HG03103 (cell line): ENCODE results near the gene IFI30.
"Not testable (repeated sequence)": the region's sequence is repeated elsewhere in the genome, so short reads cannot be mapped to it uniquely, and the experiment has no call there.

Source experiments
- ATAC-seq: cut with Tn5 transposase; IDR thresholded peaks from one replicate; pipeline ENCODE4 v1.9.1; 2021; ENCODE audit warnings: low read depth; ENCODE audit not compliant: unreplicated experiment

Gene IFI30

DNA sequence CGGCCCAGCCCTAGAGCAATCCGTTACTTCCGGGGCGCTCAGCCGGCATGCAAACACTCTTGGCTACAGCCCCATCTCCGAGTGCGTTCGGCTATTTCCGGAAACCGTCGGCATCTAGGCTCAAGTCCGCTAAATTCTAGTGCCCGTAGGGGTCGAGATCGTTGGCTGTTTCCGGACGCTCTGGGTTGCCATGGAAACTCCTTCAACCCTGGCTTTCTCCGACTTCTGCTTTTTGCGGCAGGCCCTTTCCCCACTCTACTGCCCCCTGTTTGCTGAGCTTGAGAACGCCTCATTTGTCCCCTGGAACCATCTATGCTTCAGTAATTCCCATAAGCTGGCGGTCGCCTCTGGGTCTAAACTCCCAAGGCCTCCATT is 21.2 kb upstream of the IFI30 start:
- peak; percentile 59 for ATAC-seq

DNA sequence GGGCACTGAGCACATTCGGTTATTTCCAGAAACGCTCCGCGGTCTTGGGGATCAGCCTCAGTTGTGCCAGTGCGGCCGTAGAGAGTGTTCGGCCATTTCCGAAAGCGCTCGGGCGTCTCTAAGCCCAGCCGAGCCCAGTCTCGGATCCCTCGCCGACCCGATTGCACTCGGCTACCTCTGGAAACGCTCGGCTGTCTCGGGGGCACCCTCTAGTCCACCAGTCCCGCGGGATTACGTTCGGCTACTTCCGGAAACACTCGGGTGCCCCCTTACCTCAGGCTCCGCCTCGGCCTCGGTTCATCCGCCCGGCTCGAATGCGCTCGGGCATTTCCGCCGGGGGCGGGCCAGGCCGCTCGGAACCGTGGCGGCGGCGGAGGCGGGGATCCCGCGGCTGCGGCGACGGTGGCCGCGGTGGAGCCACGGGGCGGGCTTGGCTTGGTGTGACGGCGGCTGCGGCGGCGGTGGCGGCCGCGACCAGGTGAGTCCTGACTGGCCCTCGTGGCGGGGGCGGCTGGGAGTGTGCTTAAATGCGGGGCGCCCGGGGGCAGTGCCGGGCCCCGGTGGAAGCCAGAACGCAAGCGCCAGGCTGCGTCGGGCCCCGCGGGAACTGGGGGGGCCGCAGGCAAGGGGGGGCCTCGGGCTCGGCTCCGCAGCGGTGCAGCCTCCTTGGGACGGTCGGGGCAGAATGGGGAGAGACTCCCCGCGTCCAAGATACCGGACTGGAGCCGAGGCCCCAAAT is 20.6 kb upstream of the IFI30 start, which contains the start of gene PIK3R2:
Gene PIK3R2, plus strand, starts transcription at position 347 of the 739 bp plus-strand sequence. CDS start 2,717 bp downstream, outside the sequence.
- ATAC-seq: peak; percentile 64

- ATAC-seq: no peak
Observed at GRCh38 chr19:18153556-18154134, 20.0 kb upstream of the IFI30 start.

GRCh38 chr19:18155095-18156087 is 18.2 kb upstream of the IFI30 start:
- no peak for ATAC-seq

DNA sequence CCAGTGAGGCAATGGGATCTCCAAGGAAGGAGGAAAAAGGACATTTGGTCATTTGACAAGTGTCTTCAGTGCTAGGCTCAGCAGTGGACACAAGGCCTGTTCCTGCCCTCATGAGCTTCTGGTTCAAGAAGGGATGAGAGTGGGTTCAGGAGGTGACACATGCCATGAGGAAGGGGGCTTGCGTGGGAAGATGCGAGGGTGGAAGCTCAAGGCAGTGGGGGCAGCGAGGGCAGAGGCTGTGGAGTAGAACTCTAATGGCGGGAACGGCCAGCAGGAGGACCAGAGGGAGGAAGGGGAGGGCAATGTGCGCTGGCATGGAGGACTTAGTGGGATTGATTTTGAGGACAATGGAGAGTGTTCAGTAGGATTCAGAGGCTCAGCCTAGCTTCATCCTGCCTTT is 17.3 kb upstream of the IFI30 start:
- ATAC-seq: no peak

DNA sequence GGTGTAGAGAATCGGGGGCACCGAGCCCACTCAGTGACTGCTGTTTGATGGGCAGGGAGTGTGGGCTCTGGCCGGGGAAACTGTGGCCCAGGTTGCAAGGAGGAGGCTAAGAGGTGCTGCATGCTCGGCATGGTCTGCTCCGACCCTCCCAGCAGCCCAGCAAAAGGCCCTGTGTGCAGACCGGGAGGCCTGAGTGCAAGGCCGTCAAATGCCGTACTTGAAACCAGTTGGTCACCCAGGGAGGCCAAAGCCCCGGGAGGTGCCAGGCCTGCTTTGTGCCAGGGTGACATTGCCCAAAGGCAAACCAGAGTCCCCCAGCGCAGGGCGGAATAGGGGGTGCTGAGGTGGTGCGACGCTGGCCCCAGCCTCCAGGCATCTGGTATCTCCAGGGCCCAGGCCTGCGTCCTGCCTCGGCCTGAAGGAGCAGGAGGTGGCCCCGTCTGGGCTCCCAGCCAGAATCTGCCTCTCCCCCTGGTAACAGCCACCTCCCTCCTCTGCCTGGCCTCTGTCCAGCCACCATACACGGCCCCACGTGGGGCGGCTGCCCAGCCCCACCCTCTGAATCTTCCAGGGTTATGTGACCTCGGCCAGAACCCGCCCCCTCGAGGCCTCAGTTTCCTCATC is 16.7 kb upstream of the IFI30 start:
- ATAC-seq: no peak

DNA sequence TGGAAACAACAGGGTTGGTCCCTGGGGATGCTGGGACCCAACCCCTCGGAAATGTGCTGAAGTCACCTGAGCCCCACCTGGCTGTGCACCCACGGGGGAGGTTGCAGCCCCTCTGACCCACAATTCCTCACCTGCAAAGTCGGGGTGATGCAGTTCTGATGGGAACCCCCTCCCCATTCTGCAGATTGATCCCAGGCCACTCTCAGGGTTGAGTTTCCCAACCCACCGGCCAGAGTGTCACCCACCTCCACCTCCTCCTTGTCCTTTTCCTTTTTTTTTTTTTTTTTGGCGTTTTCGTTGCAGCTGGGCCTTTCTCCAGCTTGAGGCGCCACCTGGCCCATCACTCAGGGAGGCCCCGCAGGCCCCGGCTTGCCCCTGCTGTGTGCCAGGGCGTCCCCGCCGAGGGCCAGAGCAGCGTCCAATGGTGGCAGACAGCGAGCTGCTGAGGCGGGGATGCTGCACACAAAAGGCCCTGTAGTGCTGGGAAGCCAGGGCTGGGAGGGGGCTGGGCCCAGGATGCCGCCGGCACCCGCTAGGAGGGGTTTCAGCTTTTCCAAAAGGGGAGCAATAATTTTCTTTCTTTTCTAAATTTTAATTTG is 16.0 kb upstream of the IFI30 start:
- no peak for ATAC-seq

DNA sequence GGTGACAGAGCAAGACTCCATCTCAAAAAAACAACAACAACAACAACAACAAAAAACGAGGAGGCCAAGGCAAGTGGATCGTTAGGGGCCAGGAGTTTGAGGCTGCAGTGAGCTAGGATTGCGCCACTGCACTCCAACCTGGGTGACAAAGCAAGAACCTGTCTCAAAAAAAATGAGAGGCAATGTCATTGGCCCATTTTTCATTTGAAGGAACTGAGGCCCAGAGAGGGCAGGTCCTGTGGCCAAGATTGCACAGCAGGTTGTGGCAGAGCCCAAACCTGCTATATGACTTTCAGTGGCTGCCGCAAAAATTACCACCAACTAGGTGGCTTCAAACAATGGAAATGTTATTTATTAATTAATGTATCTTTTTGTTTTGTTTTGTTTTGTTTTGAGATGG is 15.1 kb upstream of the IFI30 start:
- ATAC-seq: no peak

GRCh38 chr19:18159059-18159616 is 14.5 kb upstream of the IFI30 start:
- ATAC-seq: not testable (repeated sequence)

- no peak for ATAC-seq
Observed at GRCh38 chr19:18159810-18160209, 13.8 kb upstream of the IFI30 start.

GRCh38 chr19:18160493-18160970 is 13.1 kb upstream of the IFI30 start:
- ATAC-seq: no peak

DNA sequence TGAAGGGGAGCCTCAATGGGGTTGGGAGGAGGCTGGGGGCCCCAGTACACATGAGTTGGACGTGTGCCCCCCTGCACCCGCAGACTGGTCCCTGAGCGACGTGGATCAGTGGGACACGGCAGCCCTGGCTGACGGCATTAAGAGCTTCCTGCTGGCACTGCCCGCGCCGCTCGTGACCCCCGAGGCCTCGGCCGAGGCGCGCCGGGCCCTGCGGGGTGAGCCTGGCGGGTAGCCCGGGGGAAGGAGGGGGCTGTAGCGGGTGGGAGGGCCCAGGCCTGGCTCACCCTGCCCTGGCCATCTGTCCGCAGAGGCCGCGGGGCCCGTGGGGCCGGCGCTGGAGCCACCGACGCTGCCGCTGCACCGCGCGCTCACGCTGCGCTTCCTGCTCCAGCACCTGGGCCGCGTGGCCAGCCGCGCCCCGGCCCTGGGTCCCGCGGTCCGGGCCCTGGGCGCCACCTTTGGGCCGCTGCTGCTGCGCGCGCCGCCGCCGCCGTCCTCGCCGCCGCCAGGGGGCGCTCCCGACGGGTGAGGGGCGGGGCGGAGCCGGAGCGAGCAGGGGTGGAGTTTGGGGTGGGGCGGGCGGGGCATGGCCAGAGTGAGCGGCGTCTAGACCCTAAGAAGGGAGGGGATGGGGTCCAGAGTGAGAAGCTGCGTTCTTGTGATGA is 12.5 kb upstream of the IFI30 start:
- peak; percentile 44 for ATAC-seq

GRCh38 chr19:18161636-18162002 is 12.0 kb upstream of the IFI30 start:
- no peak for ATAC-seq

DNA sequence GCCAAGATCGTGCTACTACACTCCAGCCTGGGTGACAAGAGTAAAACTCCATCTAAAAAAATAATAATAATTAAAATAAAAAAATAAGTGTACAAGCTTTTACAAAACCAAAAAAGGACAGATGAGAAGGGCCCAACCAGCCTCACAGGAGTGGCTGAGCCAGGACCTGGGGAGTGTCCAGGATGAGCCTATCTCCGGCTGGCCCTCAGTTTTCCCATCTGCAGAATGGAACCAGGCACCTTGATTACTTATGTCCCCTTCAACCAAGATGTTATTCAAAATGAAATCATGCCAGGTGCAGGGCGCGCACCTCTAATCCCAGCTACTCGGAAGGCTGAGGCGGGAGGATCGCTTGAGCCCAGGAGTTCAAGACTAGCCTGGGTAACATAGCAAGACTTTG is 9.5 kb upstream of the IFI30 start:
- no peak for ATAC-seq

- ATAC-seq: no peak
Observed at GRCh38 chr19:18165794-18166544, 7.6 kb upstream of the IFI30 start.

DNA sequence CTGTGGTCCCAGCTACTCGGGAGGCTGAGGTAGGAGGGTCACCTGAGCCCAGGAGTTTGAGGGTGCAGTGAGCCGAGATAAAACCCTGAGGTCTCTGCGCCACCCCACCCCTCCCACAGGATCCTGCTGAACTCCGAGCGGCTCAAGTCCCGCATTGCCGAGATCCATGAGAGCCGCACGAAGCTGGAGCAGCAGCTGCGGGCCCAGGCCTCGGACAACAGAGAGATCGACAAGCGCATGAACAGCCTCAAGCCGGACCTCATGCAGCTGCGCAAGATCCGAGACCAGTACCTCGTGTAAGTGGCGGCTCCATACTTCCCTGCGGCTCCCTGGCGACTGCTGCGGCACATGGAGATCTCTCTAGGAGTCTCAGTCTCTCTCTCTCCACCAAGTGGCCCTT is 6.6 kb upstream of the IFI30 start:
- no peak for ATAC-seq

GRCh38 chr19:18167975-18168645 is 5.5 kb upstream of the IFI30 start:
- ATAC-seq: no peak

DNA sequence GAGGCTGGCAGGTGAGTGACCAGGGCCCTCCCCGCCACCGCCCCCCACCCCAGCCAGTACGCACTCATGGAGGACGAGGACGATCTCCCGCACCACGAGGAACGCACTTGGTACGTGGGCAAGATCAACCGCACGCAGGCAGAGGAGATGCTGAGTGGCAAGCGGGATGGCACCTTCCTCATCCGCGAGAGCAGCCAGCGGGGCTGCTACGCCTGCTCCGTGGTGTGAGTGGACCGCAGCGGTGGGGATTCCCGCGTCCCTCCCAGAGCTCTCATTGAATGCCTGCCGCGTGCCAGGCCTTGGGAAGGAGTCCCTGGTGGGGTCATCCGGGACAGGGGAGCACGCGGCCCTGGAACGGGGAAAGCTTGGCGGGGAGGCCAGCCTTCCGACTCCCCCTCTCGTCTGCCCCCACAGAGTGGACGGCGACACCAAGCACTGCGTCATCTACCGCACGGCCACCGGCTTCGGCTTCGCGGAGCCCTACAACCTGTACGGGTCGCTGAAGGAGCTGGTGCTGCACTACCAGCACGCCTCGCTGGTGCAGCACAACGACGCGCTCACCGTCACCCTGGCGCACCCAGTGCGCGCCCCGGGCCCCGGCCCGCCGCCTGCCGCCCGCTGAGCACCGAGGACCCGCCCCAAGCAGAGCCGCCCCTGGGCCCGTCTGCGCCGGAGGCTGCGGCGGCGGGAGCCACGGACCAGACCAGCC is 4.8 kb upstream of the IFI30 start:
- no peak for ATAC-seq
